GM12878 (cell line): ENCODE measurements around the gene ANGEL2. TPM values are rescaled to one million over a fixed set of nuclear protein-coding genes. Genes with fewer than 3 reads are reported as not detected.

Experiments used
- EZH2 ChIP-seq: IDR thresholded peaks from 2 replicates; pipeline ENCODE4 v1.6.1; 2012; ENCODE audit warnings: low read depth, mild to moderate bottlenecking, control low read depth, inconsistent platforms, low read length, borderline replicate concordance; ENCODE audit not compliant: control insufficient read depth
- HDAC6 ChIP-seq: fragments of 200-600 bp; sonication (generic); IDR thresholded peaks from one replicate; pipeline ENCODE4 v1.8.0; 2017; ENCODE audit warnings: antibody characterized with exemption; ENCODE audit not compliant: unreplicated experiment
- MEF2B ChIP-seq: fragments of 450-650 bp; IDR thresholded peaks from 2 replicates; pipeline ENCODE4 v1.6.1; 2018; ENCODE audit warnings: mild to moderate bottlenecking, moderate library complexity; ENCODE audit not compliant: partially characterized antibody, poor library complexity, severe bottlenecking
- POLR2AphosphoS2 ChIP-seq: IDR thresholded peaks from 2 replicates; pipeline ENCODE4 v1.6.1; 2011; ENCODE audit warnings: low read depth, mild to moderate bottlenecking, low read length, improper control_type of control experiment, moderate library complexity
- RAD21 ChIP-seq: IDR thresholded peaks from 2 replicates; pipeline ENCODE4 v1.6.1; 2011; ENCODE audit warnings: mild to moderate bottlenecking, low read depth, low read length, moderate library complexity; ENCODE audit not compliant: insufficient read depth
- SUPT20H ChIP-seq: IDR thresholded peaks from 2 replicates; pipeline ENCODE4 v1.6.1; 2011; ENCODE audit warnings: low read depth, mild to moderate bottlenecking, low read length, moderate library complexity, borderline replicate concordance; ENCODE audit not compliant: control insufficient read depth
- ZBED1 ChIP-seq: IDR thresholded peaks from 2 replicates; pipeline ENCODE4 v1.6.1; 2016; ENCODE audit warnings: borderline replicate concordance
- polyA plus RNA-seq, 11 experiments: library from polyadenylated mRNA; depleted of rRNA in 4 of 11; unstranded in 6 of 11; stranded (reverse) in 5 of 11; fragments of >200 nt; fragmentation: Nextera tagmentation in 4 of 11; fragmentation: Illumina TruSeq in 1 of 11; extraction: Ambion mirVana in 4 of 11; extraction: Trizol in 1 of 11; gene quantifications; 1 replicate in 1 of 11; 2 replicates in 10 of 11; pipeline versions ENCODE4 v1.2.1 to v1.2.3, GENCODE V29; 2011 to 2016; ENCODE audit warnings: inconsistent platforms in 2 of 11, missing spikeins in 2 of 11, low read depth in 1 of 11
- total RNA-seq, 4 experiments: library from RNA; depleted of rRNA in 3 of 4; stranded (reverse); fragments of >200 nt in 3 of 4; fragmentation: Illumina TruSeq in 1 of 4; extraction: Trizol in 1 of 4; gene quantifications; 2 replicates each; pipeline versions ENCODE4 v1.2.1 to v1.2.3, GENCODE V29; 2013 to 2021
- TF ChIP-seq, protein P1 (sequence below): IDR thresholded peaks from 2 replicates; pipeline ENCODE4 v1.6.1; 2012; ENCODE audit warnings: mild to moderate bottlenecking, low read depth, low read length
- TF ChIP-seq, protein P2 (sequence below): fragments of 450-650 bp; formaldehyde crosslinking; IDR thresholded peaks from 2 replicates; pipeline ENCODE4 v1.5.0; 2022; ENCODE audit warnings: mild to moderate bottlenecking, missing genetic modification characterization
- TF ChIP-seq, protein P3 (sequence below), 3 experiments: IDR thresholded peaks in 2 of 3; conservative IDR thresholded peaks in 1 of 3; 2 replicates each; pipeline ENCODE4 v1.5.1; 2011; ENCODE audit warnings: low read depth in 3 of 3, low read length in 3 of 3, mild to moderate bottlenecking in 3 of 3, control low read depth in 2 of 3, moderate library complexity in 2 of 3, inconsistent platforms in 1 of 3, mixed read lengths in 1 of 3; ENCODE audit not compliant: control insufficient read depth in 2 of 3, insufficient read depth in 1 of 3; ENCODE audit errors: extremely low read depth in 1 of 3
- TF ChIP-seq, protein P4 (sequence below): IDR thresholded peaks from 2 replicates; pipeline ENCODE4 v1.6.1; 2012; ENCODE audit warnings: low read depth, low read length, improper control_type of control experiment
- TF ChIP-seq, protein P5 (sequence below): IDR thresholded peaks from 2 replicates; pipeline ENCODE4 v1.6.1; 2011; ENCODE audit warnings: mild to moderate bottlenecking, low read depth, low read length, moderate library complexity; ENCODE audit not compliant: insufficient replicate concordance

Gene ANGEL2
- total and polyA plus RNA-seq, 10 of the 15 experiments (the other 5 are each of a cell fraction or from before 2014, with no cell fraction given), result 6.3 to 53.9 (median 30.7) TPM

DNA sequence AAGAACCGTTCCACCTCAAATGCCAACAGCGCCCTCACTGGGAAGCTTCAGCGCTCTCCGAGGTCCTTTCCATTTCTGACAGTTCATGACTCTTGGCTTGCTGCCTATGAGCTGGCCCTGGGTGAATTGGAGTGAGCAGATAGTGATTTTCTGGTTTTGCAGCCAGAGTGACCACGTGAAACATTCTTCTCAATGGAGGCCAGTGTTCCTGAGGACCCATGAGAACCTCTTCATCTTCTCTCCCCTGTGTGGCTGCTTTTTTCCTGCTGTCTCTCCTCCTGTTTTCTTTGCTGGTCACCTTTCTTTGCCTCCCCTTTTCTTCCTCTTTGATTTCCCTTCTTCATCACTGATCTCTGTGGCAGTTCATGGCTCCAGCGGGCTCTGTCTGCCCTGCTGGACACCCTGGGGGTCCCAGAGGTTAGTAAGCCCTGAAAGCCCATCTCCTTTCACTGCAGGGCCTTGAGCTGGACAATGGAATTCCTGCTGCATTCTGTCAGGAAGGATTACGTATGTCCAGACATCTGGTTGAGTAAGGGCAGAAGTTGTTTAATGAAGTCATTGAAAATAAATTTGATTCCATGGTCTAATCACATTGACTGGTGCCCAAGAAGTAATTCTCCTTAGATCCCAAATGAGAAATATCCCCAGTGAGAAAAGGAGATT, 35.4 kb downstream of the ANGEL2 start (continued):
- TF ChIP-seq, protein P1, sequence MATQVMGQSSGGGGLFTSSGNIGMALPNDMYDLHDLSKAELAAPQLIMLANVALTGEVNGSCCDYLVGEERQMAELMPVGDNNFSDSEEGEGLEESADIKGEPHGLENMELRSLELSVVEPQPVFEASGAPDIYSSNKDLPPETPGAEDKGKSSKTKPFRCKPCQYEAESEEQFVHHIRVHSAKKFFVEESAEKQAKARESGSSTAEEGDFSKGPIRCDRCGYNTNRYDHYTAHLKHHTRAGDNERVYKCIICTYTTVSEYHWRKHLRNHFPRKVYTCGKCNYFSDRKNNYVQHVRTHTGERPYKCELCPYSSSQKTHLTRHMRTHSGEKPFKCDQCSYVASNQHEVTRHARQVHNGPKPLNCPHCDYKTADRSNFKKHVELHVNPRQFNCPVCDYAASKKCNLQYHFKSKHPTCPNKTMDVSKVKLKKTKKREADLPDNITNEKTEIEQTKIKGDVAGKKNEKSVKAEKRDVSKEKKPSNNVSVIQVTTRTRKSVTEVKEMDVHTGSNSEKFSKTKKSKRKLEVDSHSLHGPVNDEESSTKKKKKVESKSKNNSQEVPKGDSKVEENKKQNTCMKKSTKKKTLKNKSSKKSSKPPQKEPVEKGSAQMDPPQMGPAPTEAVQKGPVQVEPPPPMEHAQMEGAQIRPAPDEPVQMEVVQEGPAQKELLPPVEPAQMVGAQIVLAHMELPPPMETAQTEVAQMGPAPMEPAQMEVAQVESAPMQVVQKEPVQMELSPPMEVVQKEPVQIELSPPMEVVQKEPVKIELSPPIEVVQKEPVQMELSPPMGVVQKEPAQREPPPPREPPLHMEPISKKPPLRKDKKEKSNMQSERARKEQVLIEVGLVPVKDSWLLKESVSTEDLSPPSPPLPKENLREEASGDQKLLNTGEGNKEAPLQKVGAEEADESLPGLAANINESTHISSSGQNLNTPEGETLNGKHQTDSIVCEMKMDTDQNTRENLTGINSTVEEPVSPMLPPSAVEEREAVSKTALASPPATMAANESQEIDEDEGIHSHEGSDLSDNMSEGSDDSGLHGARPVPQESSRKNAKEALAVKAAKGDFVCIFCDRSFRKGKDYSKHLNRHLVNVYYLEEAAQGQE, result peak; percentile 63; the same call in 1 of the 2 replicates
- TF ChIP-seq EZH2 (no peak), HDAC6 (peak; percentile 3), ZBED1 (no peak), RAD21 (peak; percentile 9; the same call in 1 of the 2 replicates), MEF2B (no peak), SUPT20H (no peak), POLR2AphosphoS2 (no peak)
- TF ChIP-seq, protein P2, sequence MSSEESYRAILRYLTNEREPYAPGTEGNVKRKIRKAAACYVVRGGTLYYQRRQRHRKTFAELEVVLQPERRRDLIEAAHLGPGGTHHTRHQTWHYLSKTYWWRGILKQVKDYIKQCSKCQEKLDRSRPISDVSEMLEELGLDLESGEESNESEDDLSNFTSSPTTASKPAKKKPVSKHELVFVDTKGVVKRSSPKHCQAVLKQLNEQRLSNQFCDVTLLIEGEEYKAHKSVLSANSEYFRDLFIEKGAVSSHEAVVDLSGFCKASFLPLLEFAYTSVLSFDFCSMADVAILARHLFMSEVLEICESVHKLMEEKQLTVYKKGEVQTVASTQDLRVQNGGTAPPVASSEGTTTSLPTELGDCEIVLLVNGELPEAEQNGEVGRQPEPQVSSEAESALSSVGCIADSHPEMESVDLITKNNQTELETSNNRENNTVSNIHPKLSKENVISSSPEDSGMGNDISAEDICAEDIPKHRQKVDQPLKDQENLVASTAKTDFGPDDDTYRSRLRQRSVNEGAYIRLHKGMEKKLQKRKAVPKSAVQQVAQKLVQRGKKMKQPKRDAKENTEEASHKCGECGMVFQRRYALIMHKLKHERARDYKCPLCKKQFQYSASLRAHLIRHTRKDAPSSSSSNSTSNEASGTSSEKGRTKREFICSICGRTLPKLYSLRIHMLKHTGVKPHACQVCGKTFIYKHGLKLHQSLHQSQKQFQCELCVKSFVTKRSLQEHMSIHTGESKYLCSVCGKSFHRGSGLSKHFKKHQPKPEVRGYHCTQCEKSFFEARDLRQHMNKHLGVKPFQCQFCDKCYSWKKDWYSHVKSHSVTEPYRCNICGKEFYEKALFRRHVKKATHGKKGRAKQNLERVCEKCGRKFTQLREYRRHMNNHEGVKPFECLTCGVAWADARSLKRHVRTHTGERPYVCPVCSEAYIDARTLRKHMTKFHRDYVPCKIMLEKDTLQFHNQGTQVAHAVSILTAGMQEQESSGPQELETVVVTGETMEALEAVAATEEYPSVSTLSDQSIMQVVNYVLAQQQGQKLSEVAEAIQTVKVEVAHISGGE (CRISPR knock-in tag), result no peak
- TF ChIP-seq, protein P3, sequence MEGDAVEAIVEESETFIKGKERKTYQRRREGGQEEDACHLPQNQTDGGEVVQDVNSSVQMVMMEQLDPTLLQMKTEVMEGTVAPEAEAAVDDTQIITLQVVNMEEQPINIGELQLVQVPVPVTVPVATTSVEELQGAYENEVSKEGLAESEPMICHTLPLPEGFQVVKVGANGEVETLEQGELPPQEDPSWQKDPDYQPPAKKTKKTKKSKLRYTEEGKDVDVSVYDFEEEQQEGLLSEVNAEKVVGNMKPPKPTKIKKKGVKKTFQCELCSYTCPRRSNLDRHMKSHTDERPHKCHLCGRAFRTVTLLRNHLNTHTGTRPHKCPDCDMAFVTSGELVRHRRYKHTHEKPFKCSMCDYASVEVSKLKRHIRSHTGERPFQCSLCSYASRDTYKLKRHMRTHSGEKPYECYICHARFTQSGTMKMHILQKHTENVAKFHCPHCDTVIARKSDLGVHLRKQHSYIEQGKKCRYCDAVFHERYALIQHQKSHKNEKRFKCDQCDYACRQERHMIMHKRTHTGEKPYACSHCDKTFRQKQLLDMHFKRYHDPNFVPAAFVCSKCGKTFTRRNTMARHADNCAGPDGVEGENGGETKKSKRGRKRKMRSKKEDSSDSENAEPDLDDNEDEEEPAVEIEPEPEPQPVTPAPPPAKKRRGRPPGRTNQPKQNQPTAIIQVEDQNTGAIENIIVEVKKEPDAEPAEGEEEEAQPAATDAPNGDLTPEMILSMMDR (IDR thresholded peaks at IDR 0.05 in 2 of 3, conservative IDR thresholded peaks at IDR 0.05 in 1 of 3; ENCODE audit: control insufficient read depth in 2 of 3, extremely low read depth in 1 of 3, insufficient read depth in 1 of 3, low read depth in 3 of 3, low read length in 3 of 3), result peak; percentile 15 to 31 (median 20); a peak in 3 of 6 replicates
- TF ChIP-seq, protein P4, sequence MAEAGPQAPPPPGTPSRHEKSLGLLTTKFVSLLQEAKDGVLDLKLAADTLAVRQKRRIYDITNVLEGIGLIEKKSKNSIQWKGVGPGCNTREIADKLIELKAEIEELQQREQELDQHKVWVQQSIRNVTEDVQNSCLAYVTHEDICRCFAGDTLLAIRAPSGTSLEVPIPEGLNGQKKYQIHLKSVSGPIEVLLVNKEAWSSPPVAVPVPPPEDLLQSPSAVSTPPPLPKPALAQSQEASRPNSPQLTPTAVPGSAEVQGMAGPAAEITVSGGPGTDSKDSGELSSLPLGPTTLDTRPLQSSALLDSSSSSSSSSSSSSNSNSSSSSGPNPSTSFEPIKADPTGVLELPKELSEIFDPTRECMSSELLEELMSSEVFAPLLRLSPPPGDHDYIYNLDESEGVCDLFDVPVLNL, result no peak
- TF ChIP-seq, protein P5, sequence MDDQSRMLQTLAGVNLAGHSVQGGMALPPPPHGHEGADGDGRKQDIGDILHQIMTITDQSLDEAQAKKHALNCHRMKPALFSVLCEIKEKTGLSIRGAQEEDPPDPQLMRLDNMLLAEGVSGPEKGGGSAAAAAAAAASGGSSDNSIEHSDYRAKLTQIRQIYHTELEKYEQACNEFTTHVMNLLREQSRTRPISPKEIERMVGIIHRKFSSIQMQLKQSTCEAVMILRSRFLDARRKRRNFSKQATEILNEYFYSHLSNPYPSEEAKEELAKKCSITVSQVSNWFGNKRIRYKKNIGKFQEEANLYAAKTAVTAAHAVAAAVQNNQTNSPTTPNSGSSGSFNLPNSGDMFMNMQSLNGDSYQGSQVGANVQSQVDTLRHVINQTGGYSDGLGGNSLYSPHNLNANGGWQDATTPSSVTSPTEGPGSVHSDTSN, result no peak
